Inflammatory macrophage treated with lipopolysaccharide for 1 hour (primary cell): ENCODE data around the gene PRMT7.
A peak's percentile ranks its signal among the peaks of the same experiment; 100 is the strongest.

Source experiments
- DNase-seq, 2 donors: peaks; one replicate each; pipeline ENCODE4 v3.0.0-alpha.2; 2020 to 2022

Gene PRMT7

GRCh38 chr16:68313116-68313515 is 2.3 kb downstream of the PRMT7 start:
- DNase-seq: no peak

DNA sequence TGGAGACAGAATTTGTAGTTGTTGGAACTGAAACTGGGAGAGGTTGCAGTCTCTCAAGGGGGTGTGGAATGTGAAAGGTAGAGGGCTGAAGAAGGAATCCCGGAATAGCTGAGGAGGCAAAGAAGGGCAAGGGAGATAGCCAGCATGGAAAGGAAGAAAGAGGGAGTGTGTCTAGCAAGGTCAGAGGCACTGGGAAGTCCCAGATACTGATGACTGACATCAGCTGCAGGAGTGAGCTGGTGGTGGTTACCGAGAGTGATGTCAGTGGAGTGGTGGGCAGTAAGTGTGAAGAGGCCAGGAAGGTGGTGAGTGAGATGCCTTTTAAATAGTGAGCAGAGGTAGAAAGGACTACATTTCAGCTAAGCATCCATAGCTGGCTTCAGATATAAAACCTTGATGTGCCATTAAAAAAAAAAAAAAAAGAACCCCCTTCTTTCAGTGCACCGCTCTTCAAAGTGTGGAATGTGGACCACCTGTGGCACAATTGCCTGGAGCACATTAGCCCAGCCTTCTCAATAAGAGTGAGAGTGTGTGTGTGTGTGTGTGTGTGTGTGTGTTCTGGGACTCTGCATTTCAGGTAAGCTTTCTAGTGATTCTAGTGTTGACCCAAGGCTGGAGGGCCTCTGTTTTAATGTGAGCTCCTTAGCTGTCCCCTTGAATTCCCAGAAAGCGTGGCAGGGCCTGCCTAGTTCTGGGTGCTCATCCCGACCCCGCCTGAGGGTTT is 8.5 kb downstream of the PRMT7 start:
- DNase-seq: no peak

GRCh38 chr16:68324336-68324735 is 13.5 kb downstream of the PRMT7 start:
- DNase-seq: no peak

DNA sequence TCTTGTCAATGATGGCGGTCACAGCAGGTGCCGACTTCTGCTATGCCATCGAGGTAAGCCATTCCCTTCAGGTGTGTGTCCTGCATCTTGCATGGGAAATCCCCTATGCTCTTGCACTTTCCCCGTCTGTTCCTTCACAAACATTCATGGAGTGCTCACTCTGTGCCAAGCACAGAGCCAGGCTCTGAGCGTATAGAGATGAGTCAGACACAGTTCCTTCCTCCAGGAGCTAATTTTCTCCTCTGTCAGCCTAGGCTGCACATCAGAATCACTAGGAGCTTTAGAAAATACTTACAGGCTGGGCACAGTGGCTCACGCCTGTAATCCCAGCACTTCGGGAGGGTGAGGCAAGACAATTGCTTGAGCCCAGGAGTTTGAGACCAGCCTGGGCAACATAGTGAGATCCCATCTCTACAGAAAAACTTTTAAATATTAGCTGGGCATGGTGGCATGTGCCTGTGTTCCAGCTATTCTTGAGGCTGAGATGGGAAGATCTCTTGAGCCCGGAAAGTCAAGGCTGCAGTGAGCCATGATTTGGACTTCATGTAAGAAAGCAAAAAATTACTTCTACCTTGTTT is 14.1 kb downstream of the PRMT7 start:
- no peak for DNase-seq

GRCh38 chr16:68328151-68328859 is 17.5 kb downstream of the PRMT7 start:
- peak; percentile 67 to 92 for DNase-seq

DNA sequence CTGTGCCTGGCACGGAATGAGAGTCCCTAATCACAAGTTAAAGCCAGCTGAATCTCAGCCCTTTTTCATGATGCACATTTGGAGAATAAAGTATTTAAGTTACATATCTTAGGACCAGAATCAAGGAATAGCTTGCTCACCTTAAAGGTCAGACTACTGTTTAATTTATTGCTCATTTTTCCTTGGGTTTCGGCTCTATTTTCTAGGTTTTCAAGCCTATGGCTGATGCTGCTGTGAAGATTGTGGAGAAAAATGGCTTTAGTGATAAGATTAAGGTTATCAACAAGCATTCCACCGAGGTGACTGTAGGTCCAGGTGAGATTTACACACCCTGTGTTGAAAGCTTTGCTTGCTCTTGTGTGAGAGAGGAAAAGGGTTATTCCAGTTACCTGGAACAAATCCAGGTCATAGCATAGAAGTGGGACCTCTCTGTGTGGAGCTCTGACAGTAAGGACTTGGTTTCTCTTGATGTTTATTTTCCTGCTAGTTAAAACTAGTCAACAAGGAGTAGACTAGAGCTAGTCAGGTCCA is 18.1 kb downstream of the PRMT7 start:
- DNase-seq: no peak

GRCh38 chr16:68331879-68332410 is 21.1 kb downstream of the PRMT7 start:
- no peak for DNase-seq

GRCh38 chr16:68332411-68333121 is 21.7 kb downstream of the PRMT7 start:
- DNase-seq: peak; percentile 31 to 51

- no peak for DNase-seq
Observed at GRCh38 chr16:68335175-68335574, 24.4 kb downstream of the PRMT7 start.

- DNase-seq: no peak
Observed at GRCh38 chr16:68338326-68339119, 27.7 kb downstream of the PRMT7 start.

- no peak for DNase-seq
Observed at GRCh38 chr16:68339214-68339613, 28.4 kb downstream of the PRMT7 start.

DNA sequence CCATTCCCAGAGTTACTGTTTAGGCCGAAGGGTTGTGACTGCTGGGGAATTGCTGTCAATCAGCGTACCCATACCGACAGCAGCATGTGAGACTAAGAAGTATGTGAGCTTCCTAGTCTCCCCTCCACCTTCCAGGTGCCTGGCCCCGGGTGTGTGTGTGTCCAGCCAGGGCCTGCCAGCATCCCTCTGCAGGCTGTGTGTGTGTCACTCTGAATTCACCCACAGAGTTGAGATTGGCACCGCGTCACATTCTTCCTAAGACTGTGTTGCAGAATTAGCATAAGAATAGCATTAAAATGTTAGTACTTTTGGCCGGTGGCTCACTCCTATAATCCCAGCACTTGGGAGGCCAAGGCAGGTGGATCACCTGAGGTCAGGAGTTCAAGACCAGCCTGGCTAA is 31.8 kb downstream of the PRMT7 start:
- DNase-seq: no peak

- no peak for DNase-seq
Observed at GRCh38 chr16:68343137-68343536, 32.3 kb downstream of the PRMT7 start.

- no peak for DNase-seq
Observed at GRCh38 chr16:68344252-68344651, 33.4 kb downstream of the PRMT7 start.

GRCh38 chr16:68345351-68345810 is 34.6 kb downstream of the PRMT7 start:
- no peak for DNase-seq

GRCh38 chr16:68345958-68346635 is 35.3 kb downstream of the PRMT7 start:
- DNase-seq: no peak

- no peak for DNase-seq
Observed at GRCh38 chr16:68346892-68347480, 36.2 kb downstream of the PRMT7 start.

DNA sequence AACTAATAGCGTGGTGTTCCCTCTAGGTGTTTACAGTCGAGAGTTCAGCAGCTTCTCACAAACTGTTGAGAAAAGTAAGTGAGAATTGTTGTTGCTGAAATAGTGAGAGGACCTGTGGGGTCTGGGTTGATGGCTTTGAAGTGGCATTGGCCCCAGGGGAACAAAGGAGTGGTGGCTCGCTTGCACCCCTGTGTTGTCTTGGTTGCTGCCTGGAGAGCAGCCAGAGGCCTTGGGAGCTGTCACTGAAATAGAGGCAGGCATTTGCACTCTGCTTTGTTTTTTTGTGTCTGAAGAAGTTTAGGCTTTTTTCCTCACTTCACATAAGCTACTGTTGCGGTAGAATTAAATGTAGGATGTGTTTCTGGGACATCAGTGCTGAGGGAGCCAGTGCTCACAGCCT is 36.8 kb downstream of the PRMT7 start:
- DNase-seq: no peak

DNA sequence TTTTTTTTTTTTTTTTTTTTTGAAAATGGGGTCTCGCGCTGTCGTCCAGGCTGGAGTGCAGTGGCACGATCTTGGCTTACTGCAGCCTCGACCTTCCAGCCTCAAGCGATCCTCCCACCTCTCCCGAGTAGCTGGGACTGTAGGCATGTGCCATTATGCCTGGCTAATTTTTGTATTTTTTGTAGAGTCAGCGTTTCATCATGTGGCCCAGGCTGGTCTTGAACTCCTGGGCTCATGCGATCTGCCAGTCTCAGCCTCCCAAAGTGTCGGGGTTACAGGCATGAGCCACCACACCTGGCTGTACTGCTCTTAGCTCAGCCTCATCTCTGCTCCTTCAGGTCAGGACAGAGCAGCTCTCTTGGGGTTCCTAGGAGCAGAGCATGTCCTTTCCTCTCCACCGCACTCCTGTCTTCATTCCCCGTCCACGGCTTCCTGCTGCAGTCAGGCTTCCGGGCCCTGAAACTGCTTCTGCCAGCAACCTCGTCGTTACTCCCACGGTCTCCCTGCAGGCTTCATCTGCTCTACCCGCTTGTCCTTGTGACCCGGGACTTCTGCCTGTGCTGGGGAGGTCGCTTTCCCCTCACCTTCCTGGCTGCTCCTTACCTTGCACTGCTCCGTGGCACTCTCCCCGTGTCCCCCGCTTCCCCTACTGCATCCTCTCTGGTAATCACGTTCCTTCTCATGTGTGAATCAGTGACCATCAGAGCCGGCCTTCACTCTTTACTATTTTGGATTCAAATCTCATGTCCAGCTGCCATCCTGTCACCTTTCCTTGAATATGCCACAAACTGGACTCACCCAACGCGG is 38.0 kb downstream of the PRMT7 start:
- DNase-seq: no peak

DNA sequence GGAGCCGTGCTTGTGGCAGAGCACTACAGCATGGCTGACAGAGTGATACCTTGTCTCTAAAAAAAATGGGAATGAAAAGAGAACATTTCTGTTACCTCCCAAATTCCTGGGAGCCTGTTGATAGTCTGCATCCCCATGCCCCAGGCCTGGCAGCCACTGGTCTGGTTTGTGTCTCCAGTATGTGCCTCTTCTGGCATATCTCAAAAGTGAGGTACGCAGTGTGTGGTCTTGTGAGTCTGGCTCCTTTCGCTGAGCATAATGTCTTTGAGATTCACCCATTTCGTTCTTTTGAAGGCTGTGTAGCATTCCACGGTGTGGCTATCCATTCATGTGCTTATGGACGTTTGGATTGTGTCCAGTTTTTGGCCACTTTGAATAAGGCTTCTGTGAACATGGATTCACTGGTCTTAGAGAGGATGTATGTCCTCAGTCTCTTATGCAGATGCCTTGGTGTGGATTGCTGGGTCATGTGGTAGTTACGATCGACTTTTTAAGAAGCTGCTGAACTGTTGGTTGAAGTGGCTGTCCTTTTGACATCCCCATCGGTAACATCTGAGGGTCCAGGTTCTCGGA is 39.1 kb downstream of the PRMT7 start:
- no peak for DNase-seq
